CD4-positive, alpha-beta T cell treated with Interleukin-15 for 4 hours (primary cell): ENCODE data around the gene WNT5A.

Experiments
- DNase-seq: peaks from one replicate; pipeline ENCODE4 v3.0.0-alpha.2; 2020; ENCODE audit warnings: low spot score

WNT5A gene

DNA sequence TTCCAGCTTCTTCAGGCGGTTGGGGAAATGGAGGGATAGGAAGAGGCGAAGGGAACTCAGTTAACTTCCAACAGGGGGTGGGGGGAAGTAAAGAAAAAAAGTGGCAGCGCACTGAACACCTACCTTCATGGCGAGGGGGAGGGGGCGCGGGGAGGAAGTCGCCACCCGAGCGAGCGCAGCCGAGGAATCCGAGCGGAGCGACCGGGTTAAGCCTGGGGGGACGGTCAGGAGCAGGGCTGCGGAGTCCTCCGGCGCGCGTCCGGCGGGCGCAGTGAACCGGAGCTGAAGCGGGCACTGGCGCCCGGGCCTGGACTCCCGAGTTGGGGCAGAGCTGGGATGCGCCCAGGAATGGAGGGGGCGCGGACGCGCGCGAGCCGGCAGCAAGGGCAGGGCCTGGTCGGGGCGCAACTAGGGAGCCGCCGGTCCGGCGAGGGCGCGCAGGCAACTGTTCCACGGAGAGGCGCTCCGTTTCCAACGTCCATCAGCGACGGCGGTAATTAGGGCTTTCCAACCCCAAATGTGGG, at the start of gene WNT5A:
WNT5A (minus strand) TSS at position 450 of the 524 bp plus-strand sequence; CDS start at position 129, 321 bp downstream.
- DNase-seq, result no peak

DNA sequence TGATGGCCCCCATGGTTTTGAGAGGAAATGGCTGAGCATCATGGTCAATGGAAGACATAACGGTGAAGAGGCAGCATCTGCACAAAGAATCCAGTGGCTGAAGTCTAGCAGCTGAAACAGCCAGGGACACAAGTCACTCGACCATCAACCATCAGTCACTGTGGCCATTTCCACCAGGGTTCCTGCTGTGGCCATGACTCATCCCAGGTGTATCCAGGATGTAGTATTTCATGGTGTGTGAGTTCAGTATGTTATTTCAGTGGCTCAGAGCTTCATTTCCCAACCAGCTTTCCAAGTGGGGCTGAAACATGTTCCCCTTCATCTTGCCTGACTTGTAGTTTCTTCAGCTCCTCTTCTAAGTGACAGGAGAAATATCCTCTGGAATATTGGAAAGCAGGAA, 47.8 kb upstream of the WNT5A start:
- DNase-seq, result no peak

DNA sequence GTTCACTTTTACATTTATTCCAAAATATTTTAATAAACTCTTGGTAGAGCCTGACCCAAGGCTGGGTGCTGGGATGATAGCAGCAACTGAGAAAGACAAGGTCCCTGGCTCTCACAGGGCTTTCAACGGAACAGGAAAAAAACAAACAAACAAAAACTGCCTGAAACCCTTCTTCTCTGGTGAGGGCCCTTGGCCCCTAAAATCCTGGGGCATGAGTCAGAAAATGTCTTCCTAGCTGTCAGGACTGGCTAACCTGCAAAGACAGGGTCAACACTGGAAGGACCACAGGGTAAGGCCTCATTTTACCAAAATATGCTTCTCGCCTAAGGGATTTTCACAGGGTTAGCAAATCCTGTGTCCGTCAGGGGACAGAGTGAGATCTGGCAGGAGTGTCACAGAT, 45.7 kb upstream of the WNT5A start:
- DNase-seq, result no peak

DNA sequence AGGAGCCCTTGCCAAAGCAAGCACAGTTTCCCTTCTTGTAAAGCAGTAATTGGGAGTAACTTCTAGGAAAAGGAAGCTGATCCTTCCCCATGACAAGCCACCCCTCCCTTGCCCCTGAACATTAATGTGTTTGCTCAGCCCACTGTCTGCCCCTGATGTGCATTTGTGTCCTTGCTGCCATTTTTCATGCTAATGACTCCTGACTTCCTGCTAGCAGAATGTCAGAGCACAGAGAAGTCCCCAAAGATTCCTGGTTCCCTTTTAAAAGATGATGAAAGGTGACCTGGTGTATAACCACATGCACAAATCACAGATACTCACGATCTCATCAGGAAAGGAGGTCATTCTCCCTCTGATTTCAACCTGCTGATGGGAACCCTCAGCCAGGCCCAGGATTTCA, 44.2 kb upstream of the WNT5A start:
- no peak for DNase-seq

DNA sequence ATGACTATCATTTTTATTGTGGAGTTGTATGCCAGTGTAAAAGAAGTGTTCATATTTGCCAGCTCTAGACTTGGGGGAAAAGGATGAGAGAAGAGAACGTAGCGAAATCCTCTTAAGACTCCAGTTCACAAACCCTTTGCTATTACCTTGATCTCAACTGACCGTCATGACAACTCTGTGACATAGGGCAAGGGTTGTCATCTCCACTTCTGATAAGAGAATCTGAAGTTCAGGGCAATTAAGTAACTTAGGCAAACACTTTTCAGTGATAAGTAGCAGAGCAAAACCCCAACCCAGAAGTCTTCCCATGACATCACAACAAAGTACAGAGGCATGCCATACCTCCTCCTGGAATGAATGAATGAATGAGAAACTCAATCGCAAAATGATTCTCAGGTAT, 40.3 kb upstream of the WNT5A start:
- DNase-seq, result no peak

DNA sequence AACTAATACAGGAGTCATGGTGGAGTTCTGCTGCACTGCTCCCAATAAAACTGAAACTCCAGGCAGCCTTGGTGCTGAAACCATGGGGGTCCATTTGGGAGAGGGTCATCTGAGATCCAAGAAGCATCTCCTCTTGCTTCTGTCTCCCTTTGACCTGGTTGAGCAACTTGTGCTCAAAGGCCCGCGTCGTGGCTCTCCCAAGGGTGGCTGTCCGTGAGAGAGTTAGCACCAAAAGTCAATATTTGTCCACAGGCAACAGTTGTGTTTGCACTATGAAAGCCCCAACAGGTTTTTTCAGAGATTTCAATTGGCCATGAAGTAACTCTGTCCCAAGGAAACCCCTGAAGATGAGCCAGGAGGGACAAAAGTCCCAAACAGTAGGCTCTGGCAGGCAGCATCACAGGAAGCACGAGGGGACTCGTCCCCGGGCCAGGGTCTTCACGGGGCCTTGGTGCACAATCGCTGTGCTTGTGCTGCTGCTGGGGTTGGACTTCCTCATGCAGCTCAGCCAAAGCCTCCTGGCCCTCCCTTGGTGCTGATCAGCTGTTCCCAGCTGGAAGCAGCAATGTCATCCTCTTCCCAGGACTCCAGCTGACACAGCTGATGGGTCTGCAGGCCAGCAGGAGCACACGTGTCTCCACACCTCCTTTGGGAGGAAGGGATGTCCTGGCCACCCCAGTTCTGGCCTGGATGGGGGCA, 39.4 kb upstream of the WNT5A start:
- no peak for DNase-seq

DNA sequence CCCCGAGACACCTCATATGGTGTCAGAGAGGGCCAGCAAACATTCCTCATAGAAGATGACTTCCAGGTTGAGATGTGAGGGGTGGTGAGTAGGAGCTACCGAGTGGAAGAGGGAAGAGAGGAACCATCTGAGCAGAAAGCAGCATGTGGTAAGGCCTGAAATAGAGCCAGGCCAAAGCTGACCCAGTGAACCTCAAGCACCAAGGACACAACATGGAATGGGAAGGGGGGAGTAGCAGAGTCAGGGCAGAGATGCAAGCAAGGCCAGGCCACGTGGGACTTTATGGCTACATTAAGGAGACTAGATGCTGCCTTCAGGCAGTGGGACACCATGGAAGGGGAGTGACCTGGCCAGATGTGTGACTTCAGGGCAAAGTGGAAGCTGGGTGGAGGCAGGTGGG, 38.3 kb upstream of the WNT5A start:
- no peak for DNase-seq

DNA sequence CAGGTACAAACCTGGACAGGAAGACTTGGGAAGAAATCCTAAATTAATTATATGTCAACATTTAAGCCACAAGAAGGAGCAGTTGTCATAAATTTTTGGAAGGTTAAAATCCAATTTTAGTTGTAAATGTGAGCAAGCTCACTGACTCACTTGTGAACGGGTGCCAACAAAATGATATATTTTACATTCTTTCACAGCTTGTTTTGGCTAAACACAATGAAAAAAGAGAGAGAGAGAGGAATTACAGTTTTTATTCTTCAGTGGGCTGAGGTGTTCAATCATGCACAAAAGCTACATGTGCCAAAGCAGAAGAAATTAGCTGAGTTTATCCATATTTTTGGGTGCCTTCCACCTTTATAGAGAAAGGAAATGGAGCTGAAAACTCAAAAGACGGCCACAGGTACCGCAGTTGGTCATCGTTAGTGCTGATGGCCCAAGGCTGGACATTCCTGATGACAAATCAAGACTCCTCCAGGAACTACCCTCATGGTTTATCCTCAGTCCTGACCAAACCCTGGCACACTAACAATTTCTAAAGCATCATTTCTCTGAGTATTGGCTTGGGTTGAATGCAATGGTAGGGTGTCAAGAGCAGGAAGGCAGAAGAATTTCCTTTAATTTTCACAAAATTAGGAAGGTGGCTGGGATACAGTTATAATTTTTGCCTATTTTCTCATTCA, 37.6 kb upstream of the WNT5A start:
- DNase-seq, result no peak

DNA sequence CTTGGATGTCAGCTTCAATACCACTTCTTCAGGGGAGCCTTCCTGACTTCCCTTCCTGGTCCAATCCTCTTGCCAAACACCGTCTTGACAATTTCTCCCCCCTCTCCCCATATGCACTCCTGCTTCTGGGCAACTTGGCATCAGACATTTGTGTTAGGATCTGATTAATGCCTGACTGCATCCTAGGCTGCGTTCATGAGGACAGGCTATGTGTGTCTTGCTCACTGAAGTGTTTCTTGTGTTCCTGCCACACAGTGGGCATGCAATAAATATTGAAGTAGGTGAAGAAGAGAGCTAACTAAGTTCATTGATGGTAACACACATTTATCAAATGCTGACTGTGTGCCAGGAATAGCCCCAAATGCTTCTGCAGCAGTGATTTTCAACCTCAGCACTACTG, 36.4 kb upstream of the WNT5A start:
- no peak for DNase-seq

DNA sequence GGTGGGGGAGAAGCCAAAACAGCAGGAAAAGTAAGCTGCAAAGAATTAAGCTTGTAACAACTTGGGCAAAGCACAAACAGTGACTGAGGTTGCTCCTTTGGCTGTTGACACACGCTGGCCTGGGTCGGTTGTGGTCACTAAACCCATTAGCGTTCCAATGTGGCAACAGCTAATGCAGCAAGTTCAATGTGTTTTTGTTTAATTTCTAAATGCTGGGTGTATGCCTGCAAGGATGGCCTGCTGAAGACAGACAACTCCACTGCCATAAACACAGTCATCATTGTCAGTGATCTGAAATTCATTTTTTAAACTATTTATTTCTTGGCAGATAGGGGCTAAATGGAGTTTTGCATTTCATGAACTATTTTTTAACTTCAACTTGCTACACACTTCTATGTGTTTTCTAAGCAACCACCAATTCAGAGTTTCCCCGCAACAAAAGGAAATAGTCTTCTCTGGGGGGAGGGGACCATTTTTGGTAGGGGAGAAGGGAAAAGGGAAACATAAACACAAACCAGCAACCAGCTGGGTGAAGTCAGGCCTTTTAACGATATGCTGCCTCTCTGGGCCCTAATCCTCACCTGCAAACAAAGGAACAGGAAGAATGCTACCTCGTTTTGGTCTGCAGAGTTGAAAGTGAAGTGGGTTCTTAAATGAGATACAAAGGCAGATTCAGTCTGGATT, 34.8 kb upstream of the WNT5A start:
- no peak for DNase-seq

DNA sequence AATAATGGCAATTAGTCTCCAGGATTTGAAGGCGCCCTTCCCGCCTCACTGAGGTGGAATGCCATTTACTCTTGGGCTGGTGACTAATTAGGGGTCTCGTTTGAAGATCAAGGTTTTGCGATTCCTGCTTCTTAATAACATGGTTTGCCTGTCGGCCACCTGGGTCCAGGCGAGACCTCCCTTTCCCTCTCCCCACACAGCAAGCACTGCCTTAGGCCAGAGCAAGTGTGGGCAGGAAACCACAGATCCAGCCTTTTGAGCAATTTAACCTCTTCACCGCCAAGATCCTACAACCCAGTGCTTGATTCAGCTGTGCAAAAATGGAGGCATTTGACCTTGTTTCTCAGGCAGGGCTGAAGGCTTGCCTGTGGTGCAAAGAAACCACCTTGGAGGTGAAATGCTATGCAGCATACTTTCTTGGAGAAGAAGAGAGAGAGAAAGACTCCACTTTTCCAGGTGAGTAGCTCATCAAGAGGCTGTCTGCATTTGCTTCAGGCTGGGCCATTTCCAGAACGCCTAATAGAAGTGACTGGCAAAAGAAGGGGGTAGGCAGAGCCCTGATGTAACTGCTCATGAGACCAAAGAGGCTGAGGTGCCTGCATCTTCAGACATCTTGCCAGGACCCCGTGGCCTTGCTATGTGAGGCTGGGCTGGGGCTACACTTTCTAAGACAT, 34.1 kb upstream of the WNT5A start:
- no peak for DNase-seq

DNA sequence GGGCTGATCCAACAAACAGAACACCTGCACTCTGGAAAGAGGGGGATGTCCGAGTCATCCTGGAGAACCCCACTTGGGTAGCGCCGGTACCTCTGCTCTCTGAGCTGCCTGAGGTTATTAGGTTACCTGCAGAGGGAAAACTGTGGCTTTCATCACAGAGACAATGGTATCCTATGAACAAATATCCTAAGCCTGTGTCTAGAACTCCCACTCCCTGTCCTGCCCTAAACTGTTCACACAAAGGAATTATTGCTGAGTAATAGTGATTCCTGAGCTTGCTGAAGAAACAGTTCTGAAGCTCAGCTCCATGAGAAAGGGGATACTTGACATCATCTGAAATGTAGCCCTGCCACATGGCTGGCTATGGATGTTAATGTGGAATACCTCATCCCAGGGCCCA, 31.9 kb upstream of the WNT5A start:
- no peak for DNase-seq

DNA sequence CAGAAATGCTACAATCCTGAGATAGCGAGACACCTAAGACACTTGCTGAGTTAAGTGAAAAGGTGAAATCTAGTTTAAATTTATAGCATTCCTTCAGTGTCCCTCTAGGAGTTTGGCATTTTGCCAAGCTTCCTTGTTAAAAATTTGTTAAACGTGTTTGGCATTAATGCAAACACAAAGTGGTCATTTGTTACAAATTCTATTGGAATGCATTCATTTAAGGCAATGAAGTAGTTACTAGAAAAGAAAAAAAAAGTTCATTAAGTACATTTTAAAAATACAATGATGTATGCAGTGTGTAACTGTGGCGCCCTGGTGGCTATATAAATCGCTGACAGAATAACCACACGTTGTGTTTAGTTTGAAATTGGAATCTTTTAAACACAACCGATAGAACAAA, 31.3 kb upstream of the WNT5A start:
- DNase-seq, result no peak

DNA sequence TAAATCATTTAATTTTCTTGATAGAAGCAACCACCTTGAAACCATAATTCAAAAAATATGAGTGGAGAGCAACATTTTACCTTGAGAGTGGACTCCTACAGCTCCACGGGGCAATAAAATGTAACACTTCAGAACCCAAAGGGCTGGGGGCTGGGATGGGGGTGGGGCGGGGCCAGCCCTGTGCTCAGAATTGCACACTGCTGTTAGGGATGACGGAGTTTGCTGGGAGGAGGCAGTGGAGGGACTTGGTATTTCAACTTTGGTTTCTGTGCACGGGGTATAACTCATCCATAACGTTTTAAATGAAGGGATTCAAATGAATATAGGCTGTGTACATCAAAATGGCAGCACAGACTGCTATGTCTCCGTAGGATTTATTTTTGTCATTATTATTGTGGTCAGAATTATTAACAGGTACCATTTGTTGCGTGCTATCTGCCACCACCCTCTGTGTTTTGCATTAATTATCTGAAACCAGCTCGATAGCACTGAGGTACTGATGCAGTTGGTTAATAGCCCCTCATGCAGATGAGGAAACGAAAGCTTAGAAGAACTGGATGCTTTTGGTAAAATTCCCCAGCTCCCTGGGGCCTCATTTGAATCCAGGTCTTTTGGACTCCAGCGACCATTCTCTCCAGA, 29.4 kb upstream of the WNT5A start:
- no peak for DNase-seq

DNA sequence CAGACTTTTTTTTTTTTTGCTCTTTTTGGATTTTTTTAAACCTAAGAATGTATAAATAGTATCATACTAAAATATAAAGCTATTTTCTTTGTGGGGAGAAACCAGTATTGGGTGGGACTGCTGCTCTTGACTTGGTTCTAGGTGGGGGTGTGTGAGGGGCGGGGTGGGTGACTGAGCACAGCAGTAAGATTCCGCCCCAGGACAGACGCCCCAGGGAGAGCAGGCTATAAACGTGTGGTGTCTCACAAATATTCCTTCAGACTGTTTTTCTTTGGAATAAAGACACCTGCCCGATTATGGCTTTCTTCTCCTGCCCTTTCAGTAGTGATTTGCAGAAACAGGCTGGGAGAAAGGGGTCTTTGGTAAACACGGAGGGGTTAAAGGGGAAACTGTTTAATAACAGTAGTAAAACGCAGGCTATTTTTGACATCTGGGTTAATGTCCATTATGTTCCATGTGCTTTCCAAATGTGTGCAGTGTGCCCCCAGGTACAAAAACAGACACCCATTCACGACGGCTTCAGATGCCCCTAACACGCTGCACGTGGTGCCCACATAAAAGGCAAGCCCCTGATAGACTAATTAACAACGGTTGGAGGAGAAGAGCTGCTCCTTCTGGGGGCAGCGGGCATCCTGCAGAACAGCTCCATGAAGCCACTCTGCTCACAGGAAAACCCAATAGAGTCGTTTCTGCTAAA, 28.6 kb upstream of the WNT5A start:
- no peak for DNase-seq

DNA sequence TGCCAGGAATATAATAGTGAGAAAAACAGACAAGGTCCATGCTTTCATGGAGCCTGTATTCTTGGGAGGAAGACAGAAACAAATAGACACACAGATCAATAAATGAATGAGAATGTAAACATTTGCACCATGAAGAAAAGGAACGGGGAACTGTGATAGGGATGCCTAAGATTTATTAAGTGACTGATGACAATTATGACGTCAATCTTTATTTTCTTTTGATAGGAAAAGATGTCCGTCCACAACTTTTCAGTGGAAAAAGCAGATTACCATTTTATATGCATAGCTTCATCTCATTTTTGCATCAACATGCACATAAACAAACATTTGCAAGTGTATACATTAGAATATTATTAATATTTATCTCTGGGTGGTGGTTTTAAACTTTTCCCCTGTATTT, 27.9 kb upstream of the WNT5A start:
- no peak for DNase-seq

DNA sequence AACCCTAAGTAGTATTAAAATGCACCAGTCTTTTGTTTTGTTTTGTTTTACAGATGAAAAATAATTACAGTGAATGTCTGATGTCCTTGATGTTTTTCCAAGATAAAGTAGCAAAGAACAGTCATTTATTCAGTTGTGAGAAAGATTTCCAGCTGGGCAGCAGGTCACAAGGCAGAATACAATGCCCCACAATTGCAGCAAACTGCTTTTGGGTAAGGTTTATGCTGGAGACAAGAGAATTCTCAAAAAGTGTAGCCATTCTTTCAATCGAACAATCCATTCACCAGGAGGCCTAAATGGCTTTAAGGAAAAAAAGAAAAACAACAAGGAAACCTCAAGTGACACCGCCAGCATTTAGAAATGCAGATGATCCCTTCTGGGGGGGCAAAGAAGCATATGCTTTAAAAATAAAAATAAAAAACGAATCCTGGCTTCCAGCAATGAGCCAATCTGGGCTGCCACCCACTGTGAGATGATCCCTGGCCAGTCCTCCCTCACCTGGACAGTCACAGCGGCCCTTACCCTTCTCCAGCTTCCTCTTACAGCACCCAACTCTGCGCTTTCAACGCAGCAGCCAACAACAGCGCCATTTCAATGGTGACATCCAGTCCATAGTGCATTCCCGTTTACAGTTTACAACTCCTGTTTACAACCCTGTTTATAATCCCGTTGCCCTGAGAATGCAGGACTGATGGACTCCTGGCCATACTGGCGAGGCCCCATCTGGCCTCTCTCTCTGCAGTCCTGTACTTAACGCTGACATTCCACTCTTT, 25.7 kb upstream of the WNT5A start:
- DNase-seq, result no peak

DNA sequence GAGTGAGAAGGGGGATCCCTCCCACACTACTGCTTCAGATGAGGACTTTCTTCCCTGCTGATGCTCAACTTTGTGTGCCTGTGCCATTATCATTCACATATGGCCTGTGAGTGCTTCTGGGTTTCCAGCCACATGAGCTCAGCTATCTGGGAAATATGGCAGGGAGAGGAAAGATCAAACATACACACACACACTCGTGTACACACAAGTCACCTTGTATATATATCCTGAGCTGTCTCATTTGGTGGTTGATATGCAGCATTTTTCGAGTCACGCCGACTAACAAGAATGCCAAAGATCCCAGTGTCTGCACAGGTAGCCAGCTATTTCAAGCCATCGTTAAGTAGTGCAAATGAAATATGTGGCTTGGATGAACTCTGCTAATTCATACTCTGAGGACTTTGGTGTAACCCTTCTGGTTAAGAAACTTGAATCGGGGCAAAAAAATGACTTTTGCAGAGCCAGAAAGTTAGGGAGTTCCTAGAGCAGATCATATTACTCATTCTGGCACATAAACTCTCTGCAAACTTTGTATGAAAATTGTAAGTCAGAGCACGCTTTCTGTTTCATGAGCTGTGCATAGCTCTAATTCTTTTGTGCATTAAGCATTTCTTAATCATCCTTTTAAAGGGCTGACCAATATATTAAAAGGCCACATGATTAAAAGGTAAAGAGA, 24.9 kb upstream of the WNT5A start:
- DNase-seq, result no peak

DNA sequence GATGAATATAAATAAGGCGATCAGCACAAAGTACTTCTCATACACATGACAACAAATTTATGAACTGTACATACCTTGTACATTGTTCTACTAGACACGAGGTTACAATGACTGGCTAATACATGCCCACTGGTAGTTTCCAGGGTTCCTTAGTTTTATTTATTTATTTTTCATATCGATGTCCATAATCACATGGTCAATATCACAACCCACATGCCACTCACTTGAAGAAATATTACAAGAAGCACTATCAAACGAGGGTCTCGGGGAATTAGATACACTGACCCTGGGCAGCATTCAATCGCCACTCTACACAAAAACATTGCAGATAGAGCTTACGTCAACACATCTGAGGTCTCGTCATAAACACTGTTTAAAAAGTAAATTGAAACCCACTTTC, 21.2 kb upstream of the WNT5A start:
- no peak for DNase-seq

DNA sequence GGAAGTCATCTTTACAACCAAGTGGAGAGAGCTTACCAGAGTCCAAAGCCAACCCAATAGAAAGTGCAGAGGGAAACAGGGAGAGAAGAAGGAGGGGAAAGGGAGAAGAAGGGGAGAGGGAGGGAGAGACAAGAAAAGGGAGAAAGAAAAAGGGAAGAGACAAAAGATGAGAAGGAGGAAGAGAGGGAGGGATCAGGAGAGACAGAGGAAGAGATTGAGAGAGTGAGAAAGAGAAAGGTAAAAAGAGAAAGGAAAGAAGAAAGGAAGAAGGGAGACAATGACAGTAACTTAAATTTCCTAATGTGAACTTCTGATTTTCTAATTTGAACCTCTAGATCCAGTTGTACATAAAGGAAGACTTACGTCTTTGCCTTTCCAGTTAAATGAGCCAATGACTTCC, 20.7 kb upstream of the WNT5A start:
- no peak for DNase-seq
